Loucy (cell line): ENCODE measurements around the gene NHSL2.

Source experiments
- EZH2phosphoT487 ChIP-seq: fragments of 200-600 bp; IDR thresholded peaks from 2 replicates; pipeline ENCODE4 v1.6.1; 2018; ENCODE audit warnings: antibody characterized with exemption, mild to moderate bottlenecking, moderate library complexity, borderline replicate concordance
- TF ChIP-seq, protein P1 (sequence below): fragments of 200-600 bp; sonication (generic); conservative IDR thresholded peaks from 2 replicates; pipeline ENCODE4 v1.5.1; 2014; ENCODE audit warnings: mild to moderate bottlenecking, antibody characterized with exemption, low read length

DNA sequence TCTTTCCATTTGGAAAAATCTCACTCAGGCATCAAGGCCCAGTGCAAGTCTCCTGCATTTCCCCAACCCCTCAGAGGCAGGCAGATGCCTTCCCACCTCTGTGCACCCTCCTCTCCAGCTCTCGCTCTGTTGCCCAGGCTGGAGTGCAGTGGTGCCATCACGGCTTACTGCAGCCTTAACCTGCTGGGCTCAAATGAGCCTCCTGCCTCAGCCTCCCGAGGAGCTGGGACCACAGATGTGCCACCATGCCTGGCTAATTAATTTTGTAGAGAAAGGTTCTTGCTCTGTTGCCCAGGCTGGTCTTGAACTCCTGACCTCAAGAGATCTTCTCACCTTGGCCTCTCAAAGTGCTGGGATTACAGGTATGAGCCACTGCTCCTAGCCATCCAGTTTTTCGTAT is 95.8 kb downstream of the NHSL2 start:
- TF ChIP-seq, protein P1, sequence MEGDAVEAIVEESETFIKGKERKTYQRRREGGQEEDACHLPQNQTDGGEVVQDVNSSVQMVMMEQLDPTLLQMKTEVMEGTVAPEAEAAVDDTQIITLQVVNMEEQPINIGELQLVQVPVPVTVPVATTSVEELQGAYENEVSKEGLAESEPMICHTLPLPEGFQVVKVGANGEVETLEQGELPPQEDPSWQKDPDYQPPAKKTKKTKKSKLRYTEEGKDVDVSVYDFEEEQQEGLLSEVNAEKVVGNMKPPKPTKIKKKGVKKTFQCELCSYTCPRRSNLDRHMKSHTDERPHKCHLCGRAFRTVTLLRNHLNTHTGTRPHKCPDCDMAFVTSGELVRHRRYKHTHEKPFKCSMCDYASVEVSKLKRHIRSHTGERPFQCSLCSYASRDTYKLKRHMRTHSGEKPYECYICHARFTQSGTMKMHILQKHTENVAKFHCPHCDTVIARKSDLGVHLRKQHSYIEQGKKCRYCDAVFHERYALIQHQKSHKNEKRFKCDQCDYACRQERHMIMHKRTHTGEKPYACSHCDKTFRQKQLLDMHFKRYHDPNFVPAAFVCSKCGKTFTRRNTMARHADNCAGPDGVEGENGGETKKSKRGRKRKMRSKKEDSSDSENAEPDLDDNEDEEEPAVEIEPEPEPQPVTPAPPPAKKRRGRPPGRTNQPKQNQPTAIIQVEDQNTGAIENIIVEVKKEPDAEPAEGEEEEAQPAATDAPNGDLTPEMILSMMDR = no peak
- no peak for TF ChIP-seq EZH2phosphoT487
